CD4-positive, alpha-beta T cell (primary cell): ENCODE data around the gene PAPSS1. TPM values are rescaled to one million over a fixed set of nuclear protein-coding genes. Genes with fewer than 3 reads are reported as not detected.

ENCODE experiments used
- ATAC-seq: fragments of 200-7000 bp; cut with Tn5 transposase; one replicate; pipeline ENCODE4 v1.10.0; 2022; ENCODE audit warnings: mild to moderate bottlenecking; ENCODE audit not compliant: poor library complexity
- CTCF ChIA-PET: fragments of 350-600 bp; sonication (Branson Sonifier 250); formaldehyde crosslinking; loops from one replicate; lab custom pipeline; 2021; ENCODE audit warnings: antibody characterized with exemption, inconsistent platforms; lab: Charles Lee
- POLR2A ChIA-PET: fragments of 350-600 bp; sonication (Branson Sonifier 250); formaldehyde crosslinking; loops from one replicate; lab custom pipeline; 2021; ENCODE audit warnings: antibody characterized with exemption, inconsistent platforms; lab: Charles Lee
- DNase-seq, 14 experiments: peaks; one replicate each; pipeline ENCODE4 v3.0.0-alpha.2; 2013 to 2020; ENCODE audit warnings: mixed read lengths in 2 of 14
- H3K27ac ChIP-seq, 2 donors: one replicate each; pipeline versions ENCODE4 v1.5.1 to v1.7.0; 2013; ENCODE audit warnings: low read length in 2 of 2, low read depth in 1 of 2, mild to moderate bottlenecking in 1 of 2
- H3K27me3 ChIP-seq, 2 experiments: 1 replicate in 1 of 2; 2 replicates in 1 of 2; pipeline versions ENCODE4 v1.6.1 to v1.7.0; 2013; ENCODE audit warnings: low read length in 2 of 2, control low read depth in 1 of 2, mild to moderate bottlenecking in 1 of 2, moderate library complexity in 1 of 2; ENCODE audit not compliant: insufficient read depth in 2 of 2, control insufficient read depth in 1 of 2
- H3K36me3 ChIP-seq: one replicate; pipeline ENCODE4 v1.6.1; 2013; ENCODE audit warnings: low read length, control low read depth; ENCODE audit not compliant: insufficient read depth
- H3K4me1 ChIP-seq: one replicate; pipeline ENCODE4 v1.6.1; 2013; ENCODE audit warnings: low read length, control low read depth; ENCODE audit not compliant: insufficient read depth
- H3K4me3 ChIP-seq: one replicate; pipeline ENCODE4 v1.5.1; 2013; ENCODE audit warnings: mild to moderate bottlenecking, low read length, moderate library complexity
- H3K9me3 ChIP-seq, 2 experiments: 1 replicate in 1 of 2; 2 replicates in 1 of 2; pipeline versions ENCODE4 v1.6.1 to v1.7.0; 2013; ENCODE audit warnings: low read length in 2 of 2, mild to moderate bottlenecking in 2 of 2, control low read depth in 1 of 2, moderate library complexity in 1 of 2; ENCODE audit not compliant: control insufficient read depth in 1 of 2, insufficient read depth in 1 of 2
- H3K27ac Mint-ChIP-seq: one replicate; pipeline ENCODE4 v1.8.0; 2020; ENCODE audit warnings: mixed read lengths
- H3K27me3 Mint-ChIP-seq: one replicate; pipeline ENCODE4 v1.8.0; 2021; ENCODE audit warnings: mixed read lengths
- H3K36me3 Mint-ChIP-seq: one replicate; pipeline ENCODE4 v1.8.0; 2021; ENCODE audit warnings: low read depth, mixed read lengths
- H3K4me1 Mint-ChIP-seq: one replicate; pipeline ENCODE4 v1.8.0; 2021; ENCODE audit warnings: low read depth, mixed read lengths
- H3K4me3 Mint-ChIP-seq: one replicate; pipeline ENCODE4 v1.8.0; 2020; ENCODE audit warnings: mild to moderate bottlenecking, mixed read lengths
- H3K9me3 Mint-ChIP-seq: one replicate; pipeline ENCODE4 v1.8.0; 2020; ENCODE audit warnings: mixed read lengths
- CTCF ChIP-seq: fragments of 200-600 bp; IDR thresholded peaks from one replicate; pipeline ENCODE4 v1.8.0; 2022; ENCODE audit warnings: antibody characterized with exemption, mild to moderate bottlenecking
- intact Hi-C, 2 experiments: fragments of 100-400 bp; cut with DNase I in 1 of 2; cut with micrococcal nuclease in 1 of 2; formaldehyde crosslinking; loops; one replicate each; pipeline versions ENCODE4 v1.15.1 to v1.9.0; 2023 to 2025; cut with DNase I, micrococcal nuclease
- total RNA-seq, 174 experiments: library from RNA in 2 of 174; stranded (reverse) in 2 of 174; gene quantifications; one replicate each; pipeline ENCODE4 v1.2.3 and lab custom pipeline; 2021 to 2026

PAPSS1 gene
- total RNA-seq, 2 experiments from 2014 or later = 5.6 to 6.6 TPM

GRCh38 chr4:107757283-107757682, 37.2 kb upstream of the PAPSS1 start:
- no peaks in the 10 kb centered on the region for H3K36me3 ChIP-seq
- Mint-ChIP-seq H3K36me3 (no peaks in the 10 kb centered on the region), H3K27ac (no peak overlapping the region), H3K4me3 (no peak overlapping the region), H3K9me3 (no peaks in the 10 kb centered on the region), H3K27me3 (peaks cover 16% of the 10 kb centered on the region), H3K4me1 (no peaks in the 10 kb centered on the region)
- no peaks in the 10 kb centered on the region for H3K4me1 ChIP-seq
- H3K27me3 ChIP-seq = peaks cover 0 to 7% of the 10 kb centered on the region in 2 experiments
- POLR2A ChIA-PET = no interaction called here
- ATAC-seq = no peak
- CTCF ChIA-PET = no interaction called here
- H3K4me3 ChIP-seq = no peak overlapping the region
- no peak overlapping the region for H3K27ac ChIP-seq
- intact Hi-C loops = loop anchor here (1.0 to 5.0 kb wide), 3 partner anchors 156 to 1650 kb away; no protein-coding TSS in a partner anchor
- no peak for DNase-seq
- no peaks in the 10 kb centered on the region for H3K9me3 ChIP-seq
- no peak for TF ChIP-seq CTCF

GRCh38 chr4:107755841-107756356, 35.9 kb upstream of the PAPSS1 start:
- Mint-ChIP-seq H3K9me3 (no peaks in the 10 kb centered on the region), H3K4me1 (no peaks in the 10 kb centered on the region), H3K27ac (no peak overlapping the region), H3K27me3 (peaks cover 27% of the 10 kb centered on the region), H3K4me3 (no peak overlapping the region), H3K36me3 (no peaks in the 10 kb centered on the region)
- ChIA-PET POLR2A (no interaction called here), CTCF (no interaction called here)
- no peak for DNase-seq
- H3K9me3 ChIP-seq = no peaks in the 10 kb centered on the region
- no peak for TF ChIP-seq CTCF
- no peaks in the 10 kb centered on the region for H3K4me1 ChIP-seq
- intact Hi-C loops = loop anchor here (5.0 kb wide), 2 partner anchors 816 to 1651 kb away; no protein-coding TSS in a partner anchor
- H3K36me3 ChIP-seq = no peaks in the 10 kb centered on the region
- no peak overlapping the region for H3K4me3 ChIP-seq
- no peak overlapping the region for H3K27ac ChIP-seq
- no peak for ATAC-seq
- H3K27me3 ChIP-seq = peaks cover 0 to 11% of the 10 kb centered on the region in 2 experiments

- H3K4me1 ChIP-seq = no peaks in the 10 kb centered on the region
- no peaks in the 10 kb centered on the region for H3K4me1 Mint-ChIP-seq
- no peak for DNase-seq
- H3K4me3 ChIP-seq = no peak overlapping the region
- no peak overlapping the region for H3K27ac ChIP-seq
- H3K9me3 Mint-ChIP-seq = no peaks in the 10 kb centered on the region
- CTCF ChIA-PET = no interaction called here
- no peaks in the 10 kb centered on the region for H3K36me3 Mint-ChIP-seq
- no peak overlapping the region for H3K27ac Mint-ChIP-seq
- H3K4me3 Mint-ChIP-seq = no peak overlapping the region
- ATAC-seq = no peak
- intact Hi-C loops = no loop called here
- H3K36me3 ChIP-seq = no peaks in the 10 kb centered on the region
- POLR2A ChIA-PET = no interaction called here
- no peak for TF ChIP-seq CTCF
- H3K27me3 ChIP-seq = peaks cover 0 to 19% of the 10 kb centered on the region in 2 experiments
- H3K27me3 Mint-ChIP-seq = peaks cover 55% of the 10 kb centered on the region
- H3K9me3 ChIP-seq = no peaks in the 10 kb centered on the region
Observed at GRCh38 chr4:107751670-107752069, 31.6 kb upstream of the PAPSS1 start.
